CD8-positive, alpha-beta memory T cell (primary cell): ENCODE results near the gene TOLLIP. TPM values are rescaled to one million over a fixed set of nuclear protein-coding genes. Genes with fewer than 3 reads are reported as not detected.

Source experiments
- CTCF ChIA-PET: fragments of 350-600 bp; sonication (Branson Sonifier 250); formaldehyde crosslinking; loops from one replicate; lab custom pipeline; 2021; ENCODE audit warnings: antibody characterized with exemption; lab: Charles Lee
- POLR2A ChIA-PET: fragments of 350-600 bp; sonication (Branson Sonifier 250); formaldehyde crosslinking; loops from one replicate; lab custom pipeline; 2021; ENCODE audit warnings: antibody characterized with exemption; lab: Charles Lee
- DNase-seq, 5 donors: peaks; one replicate each; pipeline versions ENCODE4 v3.0.0 to v3.0.0-alpha.2; 2020 to 2022; ENCODE audit warnings: mixed read lengths in 1 of 5
- H3K27ac ChIP-seq: one replicate; pipeline ENCODE4 v1.7.0; 2013; ENCODE audit warnings: low read depth, mild to moderate bottlenecking, low read length, moderate library complexity
- H3K27me3 ChIP-seq: 2 replicates; pipeline ENCODE4 v1.7.0; 2013; ENCODE audit warnings: low read length, mild to moderate bottlenecking; ENCODE audit not compliant: insufficient read depth, poor library complexity, severe bottlenecking
- H3K36me3 ChIP-seq: 2 replicates; pipeline ENCODE4 v1.7.0; 2013; ENCODE audit warnings: mild to moderate bottlenecking, low read length, moderate library complexity; ENCODE audit not compliant: insufficient read depth
- H3K4me1 ChIP-seq: 2 replicates; pipeline ENCODE4 v1.7.0; 2013; ENCODE audit warnings: mild to moderate bottlenecking, low read length, moderate library complexity; ENCODE audit not compliant: insufficient read depth
- H3K4me3 ChIP-seq: 2 replicates; pipeline ENCODE4 v1.7.0; 2013; ENCODE audit warnings: mild to moderate bottlenecking, low read length
- H3K9me3 ChIP-seq: 2 replicates; pipeline ENCODE4 v1.7.0; 2013; ENCODE audit warnings: mild to moderate bottlenecking, low read length
- H3K27ac Mint-ChIP-seq, 8 donors: one replicate each; pipeline ENCODE4 v1.8.0; 2020 to 2021; ENCODE audit warnings: mixed read lengths in 8 of 8, mild to moderate bottlenecking in 6 of 8, inconsistent platforms in 3 of 8, moderate library complexity in 3 of 8
- H3K27me3 Mint-ChIP-seq, 2 donors: one replicate each; pipeline ENCODE4 v1.8.0; 2020 to 2021; ENCODE audit warnings: mixed read lengths in 2 of 2, mild to moderate bottlenecking in 1 of 2, moderate library complexity in 1 of 2
- H3K36me3 Mint-ChIP-seq, 3 donors: one replicate each; pipeline ENCODE4 v1.8.0; 2020 to 2021; ENCODE audit warnings: mixed read lengths in 3 of 3, inconsistent platforms in 1 of 3, mild to moderate bottlenecking in 1 of 3
- H3K4me1 Mint-ChIP-seq, 3 donors: one replicate each; pipeline ENCODE4 v1.8.0; 2020 to 2021; ENCODE audit warnings: mixed read lengths in 3 of 3, inconsistent platforms in 1 of 3, mild to moderate bottlenecking in 1 of 3
- H3K4me3 Mint-ChIP-seq, 7 donors: one replicate each; pipeline ENCODE4 v1.8.0; 2020 to 2021; ENCODE audit warnings: mixed read lengths in 7 of 7, mild to moderate bottlenecking in 6 of 7, moderate library complexity in 4 of 7, inconsistent platforms in 2 of 7
- H3K9me3 Mint-ChIP-seq, 5 donors: one replicate each; pipeline ENCODE4 v1.8.0; 2020 to 2022; ENCODE audit warnings: mixed read lengths in 5 of 5, mild to moderate bottlenecking in 3 of 5, moderate library complexity in 2 of 5, inconsistent platforms in 1 of 5
- polyA plus RNA-seq: library from polyadenylated mRNA; unstranded; fragments of 300-500 nt; fragmentation: Illumina TruSeq; gene quantifications from one replicate; pipeline ENCODE4 v1.2.3, GENCODE V29; 2021
- total RNA-seq, 2 experiments: library from RNA; stranded (reverse); gene quantifications; one replicate each; pipeline ENCODE4 v1.2.3, GENCODE V29; 2021

Gene TOLLIP
- total and polyA plus RNA-seq, 3 experiments from 2014 or later, result 31.1 to 41.8 (median 36.3) TPM

- Histone ChIP-seq H3K9me3 (no peaks in the 10 kb centered on the region), H3K4me1 (peaks cover 4% of the 10 kb centered on the region), H3K27me3 (no peaks in the 10 kb centered on the region), H3K27ac (no peak overlapping the region), H3K4me3 (no peak overlapping the region), H3K36me3 (peaks cover 7% of the 10 kb centered on the region)
- Mint-ChIP-seq H3K36me3 (peaks cover 0 to 56% (median 3%) of the 10 kb centered on the region in 3 donors), H3K4me3 (no peak overlapping the region), H3K9me3 (no peaks in the 10 kb centered on the region), H3K4me1 (peaks cover 20 to 68% (median 28%) of the 10 kb centered on the region in 3 donors), H3K27ac (peak overlapping the region in 1 of 8 donors; percentile 50), H3K27me3 (no peaks in the 10 kb centered on the region)
- DNase-seq, result no peak
- ChIA-PET CTCF (no interaction called here), POLR2A (no interaction called here)
These were observed 7.4 kb downstream of the TOLLIP start for GRCh38 chr11:1302041-1302460.

DNA sequence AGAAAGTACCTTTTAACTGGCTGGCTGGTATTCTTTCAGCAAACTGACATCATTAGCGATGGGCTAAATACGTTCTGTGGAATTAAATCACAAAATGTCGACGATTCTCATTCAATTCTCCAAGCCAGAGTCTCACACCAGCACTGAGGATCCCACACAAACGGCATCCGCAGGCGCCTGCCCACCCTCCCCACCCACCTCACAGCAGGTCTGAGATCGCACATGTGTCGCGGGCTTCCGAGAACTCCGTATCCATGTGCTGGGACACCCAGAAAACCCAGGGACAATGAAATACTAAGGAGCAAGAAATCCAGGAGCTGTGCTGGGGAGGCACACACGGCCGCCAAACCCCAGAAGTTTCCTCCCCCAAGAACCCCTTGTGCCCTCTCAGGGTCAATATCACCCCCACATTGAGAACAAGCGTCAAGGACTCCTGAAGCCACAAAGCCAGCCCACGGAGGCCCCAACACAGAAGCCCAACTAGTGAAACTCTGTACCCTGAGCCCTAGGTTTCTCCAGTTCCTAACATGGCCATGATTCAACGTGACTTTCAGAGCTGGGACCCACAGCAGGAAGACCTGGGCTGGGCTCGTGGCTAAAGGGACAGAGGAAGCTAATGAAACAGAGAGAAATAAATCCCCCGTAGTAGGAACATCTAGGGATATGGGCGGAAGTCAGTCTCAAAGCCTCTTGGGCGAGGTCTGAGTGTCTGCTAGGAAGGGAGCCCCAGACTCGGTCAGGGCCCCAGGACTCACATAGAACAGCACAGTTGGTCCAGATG, 8.0 kb downstream of the TOLLIP start:
- peaks cover 15 to 62% (median 23%) of the 10 kb centered on the region in 3 donors for H3K4me1 Mint-ChIP-seq
- H3K4me3 Mint-ChIP-seq, result peak overlapping the region in 1 of 7 donors; percentile 23
- H3K27me3 Mint-ChIP-seq, result no peaks in the 10 kb centered on the region
- Histone ChIP-seq H3K27me3 (no peaks in the 10 kb centered on the region), H3K4me1 (no peaks in the 10 kb centered on the region), H3K27ac (no peak overlapping the region), H3K36me3 (peaks cover 7% of the 10 kb centered on the region), H3K4me3 (no peak overlapping the region), H3K9me3 (no peaks in the 10 kb centered on the region)
- no peaks in the 10 kb centered on the region for H3K9me3 Mint-ChIP-seq
- ChIA-PET POLR2A (no interaction called here), CTCF (no interaction called here)
- no peak for DNase-seq
- peak overlapping the region in 2 of 8 donors; percentile 50 to 89 for H3K27ac Mint-ChIP-seq
- H3K36me3 Mint-ChIP-seq, result peaks cover 0 to 53% (median 3%) of the 10 kb centered on the region in 3 donors

- Histone ChIP-seq H3K27ac (no peak overlapping the region), H3K4me1 (no peaks in the 10 kb centered on the region), H3K27me3 (no peaks in the 10 kb centered on the region), H3K36me3 (peaks cover 7% of the 10 kb centered on the region), H3K9me3 (no peaks in the 10 kb centered on the region), H3K4me3 (no peak overlapping the region)
- H3K4me1 Mint-ChIP-seq, result peaks cover 15 to 56% (median 23%) of the 10 kb centered on the region in 3 donors
- no peak overlapping the region for H3K4me3 Mint-ChIP-seq
- peaks cover 0 to 52% (median 3%) of the 10 kb centered on the region in 3 donors for H3K36me3 Mint-ChIP-seq
- ChIA-PET POLR2A (no interaction called here), CTCF (no interaction called here)
- no peaks in the 10 kb centered on the region for H3K27me3 Mint-ChIP-seq
- no peaks in the 10 kb centered on the region for H3K9me3 Mint-ChIP-seq
- H3K27ac Mint-ChIP-seq, result no peak overlapping the region
- no peak for DNase-seq
These were observed 8.8 kb downstream of the TOLLIP start for GRCh38 chr11:1300569-1301187.

- Histone ChIP-seq H3K36me3 (peaks cover 7% of the 10 kb centered on the region), H3K4me1 (no peaks in the 10 kb centered on the region), H3K27me3 (no peaks in the 10 kb centered on the region), H3K27ac (no peak overlapping the region), H3K9me3 (no peaks in the 10 kb centered on the region), H3K4me3 (no peak overlapping the region)
- peak overlapping the region in 1 of 8 donors; percentile 86 for H3K27ac Mint-ChIP-seq
- H3K27me3 Mint-ChIP-seq, result no peaks in the 10 kb centered on the region
- H3K4me1 Mint-ChIP-seq, result peaks cover 15 to 51% (median 21%) of the 10 kb centered on the region in 3 donors
- ChIA-PET POLR2A (no interaction called here), CTCF (no interaction called here)
- peaks cover 0 to 48% (median 3%) of the 10 kb centered on the region in 3 donors for H3K36me3 Mint-ChIP-seq
- H3K9me3 Mint-ChIP-seq, result no peaks in the 10 kb centered on the region
- DNase-seq, result no peak
- no peak overlapping the region for H3K4me3 Mint-ChIP-seq
These were observed 9.3 kb downstream of the TOLLIP start for GRCh38 chr11:1300121-1300520.

GRCh38 chr11:1299621-1300020, 9.8 kb downstream of the TOLLIP start:
- H3K27me3 Mint-ChIP-seq, result no peaks in the 10 kb centered on the region
- H3K4me3 ChIP-seq, result no peak overlapping the region
- no peaks in the 10 kb centered on the region for H3K27me3 ChIP-seq
- peak overlapping the region in 1 of 8 donors; percentile 40 for H3K27ac Mint-ChIP-seq
- peaks cover 7% of the 10 kb centered on the region for H3K36me3 ChIP-seq
- no peak overlapping the region for H3K27ac ChIP-seq
- peaks cover 0 to 46% (median 2%) of the 10 kb centered on the region in 3 donors for H3K36me3 Mint-ChIP-seq
- CTCF ChIA-PET, result no interaction called here
- H3K4me1 ChIP-seq, result no peaks in the 10 kb centered on the region
- POLR2A ChIA-PET, result no interaction called here
- H3K9me3 ChIP-seq, result no peaks in the 10 kb centered on the region
- peaks cover 15 to 46% (median 17%) of the 10 kb centered on the region in 3 donors for H3K4me1 Mint-ChIP-seq
- H3K9me3 Mint-ChIP-seq, result no peaks in the 10 kb centered on the region
- no peak for DNase-seq
- no peak overlapping the region for H3K4me3 Mint-ChIP-seq

DNA sequence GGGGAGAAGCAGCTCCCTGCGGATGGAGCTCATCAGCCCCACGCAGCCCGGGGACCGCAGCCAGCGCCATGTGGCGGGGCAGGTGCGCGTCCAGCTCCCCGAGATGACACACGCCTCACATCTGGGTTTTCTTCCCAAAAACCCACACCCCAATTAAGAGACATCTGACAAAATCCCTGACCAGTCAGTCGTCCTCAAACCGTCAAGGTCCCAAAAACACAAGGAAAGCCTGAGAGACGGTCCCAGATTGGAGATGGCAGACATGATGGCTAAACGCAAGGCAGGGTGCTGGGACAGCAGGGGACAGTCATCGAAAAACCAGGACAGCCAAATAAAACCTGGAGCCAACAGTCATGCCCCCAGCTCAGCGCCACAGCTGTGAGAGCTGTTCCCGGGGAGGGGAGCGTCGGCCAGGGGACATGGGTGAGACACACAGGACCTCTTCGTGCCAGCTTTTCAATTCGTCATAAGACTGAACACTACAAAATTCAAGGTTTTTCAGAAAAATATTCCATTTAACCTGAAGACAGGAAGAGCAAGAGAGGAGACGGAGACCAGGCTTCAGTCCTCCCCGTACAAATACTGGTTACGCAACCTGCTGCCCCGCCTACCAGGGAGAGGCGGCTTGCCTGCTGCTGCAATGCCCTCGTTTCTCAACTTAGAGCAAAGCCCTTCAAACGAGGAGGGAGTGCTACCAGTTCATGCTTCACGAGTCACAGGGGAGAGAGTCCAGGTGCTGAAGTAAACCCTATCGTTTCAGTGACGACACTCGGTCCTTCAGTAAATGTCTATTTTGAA, 10.5 kb downstream of the TOLLIP start:
- no peaks in the 10 kb centered on the region for H3K27me3 Mint-ChIP-seq
- no peak overlapping the region for H3K27ac Mint-ChIP-seq
- H3K4me3 ChIP-seq, result no peak overlapping the region
- peaks cover 0 to 44% (median 1%) of the 10 kb centered on the region in 3 donors for H3K36me3 Mint-ChIP-seq
- DNase-seq, result no peak
- H3K4me3 Mint-ChIP-seq, result no peak overlapping the region
- H3K27ac ChIP-seq, result no peak overlapping the region
- H3K4me1 ChIP-seq, result no peaks in the 10 kb centered on the region
- ChIA-PET POLR2A (no interaction called here), CTCF (no interaction called here)
- H3K9me3 Mint-ChIP-seq, result no peaks in the 10 kb centered on the region
- peaks cover 7% of the 10 kb centered on the region for H3K36me3 ChIP-seq
- H3K9me3 ChIP-seq, result no peaks in the 10 kb centered on the region
- H3K4me1 Mint-ChIP-seq, result peaks cover 11 to 40% (median 13%) of the 10 kb centered on the region in 3 donors
- H3K27me3 ChIP-seq, result no peaks in the 10 kb centered on the region

DNA sequence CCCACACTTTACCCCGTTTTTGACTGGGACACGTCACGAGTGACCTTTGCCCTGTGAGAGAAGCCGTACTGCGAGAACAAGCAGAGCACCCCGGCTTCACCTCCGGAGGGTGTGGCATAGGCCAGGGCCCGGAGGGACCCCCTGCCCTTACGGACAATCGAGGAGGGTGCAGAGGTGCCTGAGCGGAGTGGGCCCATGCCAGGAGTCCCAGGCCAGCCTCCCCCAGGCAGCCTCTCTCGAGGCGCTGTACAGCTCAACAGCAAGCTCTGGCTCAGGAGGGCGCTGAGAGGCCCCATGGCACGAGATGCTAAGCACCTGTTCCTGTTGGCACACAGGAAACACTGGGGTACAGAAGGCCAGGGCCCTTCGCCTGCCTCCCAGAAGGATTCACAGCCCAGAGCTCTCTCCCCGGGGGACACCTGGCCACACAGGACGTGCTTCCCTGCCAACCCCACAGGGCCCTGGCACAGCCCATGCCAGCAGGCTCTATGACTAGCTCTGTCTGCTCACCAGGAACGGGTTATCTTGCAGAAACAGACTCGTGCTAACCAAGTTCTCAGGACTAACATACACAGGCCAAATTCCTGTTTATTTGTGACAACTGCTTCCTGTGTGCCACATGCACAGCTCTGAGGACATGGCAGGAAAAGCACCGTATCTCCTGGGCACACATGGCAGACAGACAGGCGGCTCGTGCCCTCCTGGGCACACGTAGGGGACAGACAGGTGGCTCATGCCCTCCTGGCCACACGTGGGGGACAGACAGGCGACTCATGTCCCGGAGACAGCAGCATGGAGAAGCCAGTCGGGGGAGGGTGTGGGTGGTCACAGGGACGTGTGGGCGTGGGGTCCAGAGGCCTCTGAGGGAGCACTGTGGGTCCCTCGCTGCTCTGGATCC, 11.6 kb downstream of the TOLLIP start:
- ChIA-PET POLR2A (no interaction called here), CTCF (no interaction called here)
- H3K9me3 ChIP-seq, result no peaks in the 10 kb centered on the region
- H3K27ac ChIP-seq, result no peak overlapping the region
- no peaks in the 10 kb centered on the region for H3K27me3 ChIP-seq
- H3K4me1 ChIP-seq, result no peaks in the 10 kb centered on the region
- H3K36me3 Mint-ChIP-seq, result peaks cover 0 to 46% (median 1%) of the 10 kb centered on the region in 3 donors
- H3K27ac Mint-ChIP-seq, result no peak overlapping the region
- no peaks in the 10 kb centered on the region for H3K9me3 Mint-ChIP-seq
- H3K36me3 ChIP-seq, result peaks cover 7% of the 10 kb centered on the region
- no peak overlapping the region for H3K4me3 Mint-ChIP-seq
- H3K27me3 Mint-ChIP-seq, result no peaks in the 10 kb centered on the region
- H3K4me3 ChIP-seq, result no peak overlapping the region
- DNase-seq, result no peak
- peaks cover 10 to 32% (median 11%) of the 10 kb centered on the region in 3 donors for H3K4me1 Mint-ChIP-seq
